Endothelial cell of umbilical vein (primary cell): Measurements from ENCODE around the gene SLC30A1. TPM values are rescaled to one million over a fixed set of nuclear protein-coding genes. Genes with fewer than 3 reads are reported as not detected.

Experiments used
- BruUV-seq: library from RNA; stranded (reverse); fragments of 400-500 nt; replicated peaks from 2 replicates; lab custom pipeline; 2021; lab: Mats Ljungman, UMichigan
- CTCF ChIA-PET: fragments of 300-600, 350-600 bp; sonication (Branson Sonifier 250); formaldehyde crosslinking; loops from one replicate; lab custom pipeline; 2021; ENCODE audit warnings: antibody characterized with exemption, inconsistent platforms; lab: Charles Lee
- POLR2A ChIA-PET: fragments of 300-600, 350-600 bp; sonication (Branson Sonifier 250); formaldehyde crosslinking; loops from one replicate; lab custom pipeline; 2021; ENCODE audit warnings: antibody characterized with exemption, inconsistent platforms; lab: Charles Lee
- DNase-seq: peaks from one replicate; pipeline ENCODE4 v3.0.0-alpha.2; 2011; ENCODE audit warnings: low read depth, low spot score
- FAIRE-seq: peaks from 2 replicates; lab custom pipeline; 2011; peaks lifted over from hg19 to GRCh38; lab: Jason Lieb, UNC
- H2AFZ ChIP-seq: 2 replicates; pipeline ENCODE4 v1.6.0; 2012; ENCODE audit warnings: low read depth, low read length, control low read depth, inconsistent platforms
- H3K27ac ChIP-seq: 2 replicates; pipeline ENCODE4 v1.5.1; 2011; ENCODE audit warnings: low read depth, mild to moderate bottlenecking, control low read depth, low read length, moderate library complexity; ENCODE audit not compliant: insufficient read depth
- H3K27me3 ChIP-seq, 2 experiments: 2 replicates each; pipeline versions ENCODE4 v1.6.0 to v1.6.1; 2011; ENCODE audit warnings: low read length in 2 of 2, mixed read lengths in 1 of 2; ENCODE audit not compliant: control insufficient read depth in 2 of 2, insufficient read depth in 2 of 2
- H3K36me3 ChIP-seq, 2 experiments: 2 replicates in 1 of 2; 3 replicates in 1 of 2; pipeline ENCODE4 v1.5.1; 2011; ENCODE audit warnings: low read length in 2 of 2, mild to moderate bottlenecking in 1 of 2, moderate library complexity in 1 of 2; ENCODE audit not compliant: control insufficient read depth in 2 of 2, insufficient read depth in 2 of 2; ENCODE audit errors: extremely low read depth in 1 of 2
- H3K4me1 ChIP-seq: 3 replicates; pipeline ENCODE4 v1.5.1; 2011; ENCODE audit warnings: mild to moderate bottlenecking, low read length; ENCODE audit not compliant: control insufficient read depth, insufficient read depth; ENCODE audit errors: extremely low read depth
- H3K4me2 ChIP-seq: 2 replicates; pipeline ENCODE4 v1.6.1; 2011; ENCODE audit warnings: low read length, control low read depth, mixed read lengths; ENCODE audit not compliant: insufficient read depth
- H3K4me3 ChIP-seq, 3 experiments: fragments of 200-600 bp in 1 of 3; sonication (generic), shearing (Covaris generic) in 1 of 3; replicated peaks in 1 of 3; 2 replicates each; pipeline ENCODE4 v1.5.1; 2011 to 2016; ENCODE audit warnings: control low read depth in 3 of 3, low read length in 3 of 3, mild to moderate bottlenecking in 2 of 3, inconsistent platforms in 1 of 3, low read depth in 1 of 3, moderate library complexity in 1 of 3; ENCODE audit not compliant: insufficient read depth in 1 of 3
- H3K79me2 ChIP-seq: 2 replicates; pipeline ENCODE4 v1.6.0; 2012; ENCODE audit warnings: low read length, inconsistent platforms; ENCODE audit not compliant: control insufficient read depth, insufficient read depth
- H3K9ac ChIP-seq: replicated peaks from 2 replicates; pipeline ENCODE3; 2011; ENCODE audit warnings: low read length, control low read depth; ENCODE audit not compliant: insufficient read depth; ENCODE audit errors: extremely low read depth
- H3K9me1 ChIP-seq: replicated peaks from 3 replicates; pipeline ENCODE4 v1.6.0; 2011; ENCODE audit warnings: mild to moderate bottlenecking, low read length; ENCODE audit not compliant: control insufficient read depth, insufficient read depth; ENCODE audit errors: extremely low read depth
- H3K9me3 ChIP-seq: replicated peaks from 2 replicates; pipeline ENCODE4 v1.5.1; 2012; ENCODE audit warnings: low read length, inconsistent platforms; ENCODE audit not compliant: control insufficient read depth, insufficient read depth
- H4K20me1 ChIP-seq: replicated peaks from 2 replicates; pipeline ENCODE3; 2011; ENCODE audit warnings: mild to moderate bottlenecking, low read length; ENCODE audit not compliant: control insufficient read depth, insufficient read depth; ENCODE audit errors: extremely low read depth
- EZH2 ChIP-seq: IDR thresholded peaks from 2 replicates; pipeline ENCODE4 v1.6.1; 2012; ENCODE audit warnings: borderline replicate concordance, low read depth, mild to moderate bottlenecking, moderate library complexity, low read length, inconsistent platforms; ENCODE audit not compliant: severe bottlenecking
- FOS ChIP-seq: IDR thresholded peaks from 2 replicates; pipeline ENCODE4 v1.6.1; 2011; ENCODE audit warnings: mild to moderate bottlenecking, low read length, moderate library complexity, borderline replicate concordance; ENCODE audit not compliant: insufficient read depth
- GATA2 ChIP-seq: IDR thresholded peaks from 2 replicates; pipeline ENCODE4 v1.7.0; 2011; ENCODE audit warnings: low read depth, mild to moderate bottlenecking, moderate library complexity, mixed read lengths, low read length; ENCODE audit not compliant: insufficient read length, insufficient read depth
- JUN ChIP-seq: IDR thresholded peaks from 2 replicates; pipeline ENCODE4 v1.6.1; 2011; ENCODE audit warnings: borderline replicate concordance, low read depth; ENCODE audit not compliant: insufficient read length, insufficient read depth
- MYC ChIP-seq: IDR thresholded peaks from one replicate; pipeline ENCODE4 v1.6.1; 2011; ENCODE audit warnings: mild to moderate bottlenecking, low read depth, low read length
- POLR2A ChIP-seq: IDR thresholded peaks from 2 replicates; pipeline ENCODE4 v1.6.1; 2012; ENCODE audit warnings: low read depth, mild to moderate bottlenecking, control low read depth, low read length
- POLR2AphosphoS5 ChIP-seq: IDR thresholded peaks from 2 replicates; pipeline ENCODE4 v1.6.1; 2012; ENCODE audit warnings: low read depth, mild to moderate bottlenecking, control low read depth, low read length, moderate library complexity; ENCODE audit not compliant: insufficient read depth
- dilution Hi-C: fragments of 300-500 bp; cut with MboI; formaldehyde crosslinking; loops from one replicate; pipeline ENCODE4 v1.15.0; 2019; ENCODE audit warnings: low sequenced_read_pairs; ENCODE audit not compliant: extremely low pct_ligation_motif_present
- intact Hi-C: fragments of 100-400 bp; cut with micrococcal nuclease; formaldehyde crosslinking; loops from one replicate; pipeline ENCODE4 v1.10.0; 2022
- polyA plus RNA-seq, 4 experiments: library from polyadenylated mRNA; depleted of rRNA in 3 of 4; stranded (reverse) in 3 of 4; unstranded in 1 of 4; fragments of >200 nt; gene quantifications; 2 replicates each; pipeline versions ENCODE4 v1.2.1 to v1.2.3, GENCODE V29; 2011 to 2012; ENCODE audit warnings: missing spikeins in 1 of 4
- total RNA-seq: library from RNA; stranded (reverse); gene quantifications from 2 replicates; pipeline ENCODE4 v1.2.3, GENCODE V29; 2021
- TF ChIP-seq, protein P1 (sequence below), 2 donors: IDR thresholded peaks; 1 replicate in 1 of 2; 2 replicates in 1 of 2; pipeline ENCODE4 v1.5.1; 2011; ENCODE audit warnings: low read length in 2 of 2, mild to moderate bottlenecking in 2 of 2, moderate library complexity in 2 of 2, control low read depth in 1 of 2, inconsistent platforms in 1 of 2, low read depth in 1 of 2; ENCODE audit not compliant: insufficient read depth in 1 of 2; ENCODE audit errors: extremely low read depth in 1 of 2

SLC30A1 gene
- total and polyA plus RNA-seq, 2 donors (not counting 3 experiments of a cell fraction or from before 2014, with no cell fraction given), result 5.5 to 21.5 TPM

DNA sequence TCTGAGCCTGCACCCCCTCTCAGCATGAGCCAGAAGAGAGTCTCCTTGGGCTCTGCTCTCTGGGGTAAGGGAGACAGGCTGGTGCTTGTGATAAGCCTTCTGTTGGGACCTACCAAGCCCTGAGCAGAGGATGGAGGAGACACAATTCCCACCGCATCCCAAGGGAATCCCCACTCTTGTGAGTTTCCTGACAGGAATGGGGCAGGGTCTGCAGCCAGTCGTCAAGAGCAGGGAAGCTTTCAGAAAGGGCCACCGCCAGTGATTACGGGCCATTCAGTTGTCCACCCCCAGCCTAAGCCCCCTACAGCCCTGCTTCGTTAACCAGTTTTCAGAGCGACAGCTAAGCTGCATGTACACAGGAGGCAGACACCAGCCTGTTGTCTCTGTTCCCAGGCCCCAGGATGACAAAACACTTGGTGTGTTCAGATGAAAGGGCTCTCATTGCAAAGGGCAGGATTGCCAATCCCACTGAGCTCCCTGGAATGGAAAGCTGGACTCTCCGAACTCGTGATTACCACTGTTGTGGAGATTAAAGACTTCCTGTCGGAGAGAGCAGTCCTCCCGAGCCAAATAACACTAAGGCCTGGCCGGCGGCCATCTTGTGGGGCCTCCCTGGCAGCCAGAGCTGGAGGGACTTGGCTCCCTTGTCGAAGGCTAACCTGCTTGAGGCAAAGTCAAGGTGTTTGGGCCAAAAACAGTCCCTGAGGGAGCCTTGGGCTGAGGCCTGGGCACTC is 37.4 kb upstream of the SLC30A1 start:
- Histone ChIP-seq H4K20me1 (no peaks in the 10 kb centered on the region), H3K9ac (no peak overlapping the region), H3K4me1 (no peaks in the 10 kb centered on the region), H3K4me2 (no peak overlapping the region), H3K27me3 (no peaks in the 10 kb centered on the region), H3K4me3 (no peak overlapping the region), H3K27ac (no peak overlapping the region), H3K79me2 (no peaks in the 10 kb centered on the region), H2AFZ (peak overlapping the region; percentile 34), H3K9me1 (no peaks in the 10 kb centered on the region), H3K36me3 (no peaks in the 10 kb centered on the region), H3K9me3 (no peaks in the 10 kb centered on the region)
- TF ChIP-seq POLR2AphosphoS5 (no peak), GATA2 (no peak), MYC (no peak), EZH2 (no peak), FOS (no peak), POLR2A (no peak), JUN (no peak)
- TF ChIP-seq, protein P1, sequence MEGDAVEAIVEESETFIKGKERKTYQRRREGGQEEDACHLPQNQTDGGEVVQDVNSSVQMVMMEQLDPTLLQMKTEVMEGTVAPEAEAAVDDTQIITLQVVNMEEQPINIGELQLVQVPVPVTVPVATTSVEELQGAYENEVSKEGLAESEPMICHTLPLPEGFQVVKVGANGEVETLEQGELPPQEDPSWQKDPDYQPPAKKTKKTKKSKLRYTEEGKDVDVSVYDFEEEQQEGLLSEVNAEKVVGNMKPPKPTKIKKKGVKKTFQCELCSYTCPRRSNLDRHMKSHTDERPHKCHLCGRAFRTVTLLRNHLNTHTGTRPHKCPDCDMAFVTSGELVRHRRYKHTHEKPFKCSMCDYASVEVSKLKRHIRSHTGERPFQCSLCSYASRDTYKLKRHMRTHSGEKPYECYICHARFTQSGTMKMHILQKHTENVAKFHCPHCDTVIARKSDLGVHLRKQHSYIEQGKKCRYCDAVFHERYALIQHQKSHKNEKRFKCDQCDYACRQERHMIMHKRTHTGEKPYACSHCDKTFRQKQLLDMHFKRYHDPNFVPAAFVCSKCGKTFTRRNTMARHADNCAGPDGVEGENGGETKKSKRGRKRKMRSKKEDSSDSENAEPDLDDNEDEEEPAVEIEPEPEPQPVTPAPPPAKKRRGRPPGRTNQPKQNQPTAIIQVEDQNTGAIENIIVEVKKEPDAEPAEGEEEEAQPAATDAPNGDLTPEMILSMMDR (IDR thresholded peaks at IDR 0.05; ENCODE audit: extremely low read depth in 1 of 2, insufficient read depth in 1 of 2, low read depth in 1 of 2, low read length in 2 of 2), result no peak
- ChIA-PET POLR2A (no interaction called here), CTCF (interaction anchor here (0.8 to 1.2 kb wide), 2 partner anchors 12 to 14 kb away, joined by 3 read pairs; no protein-coding TSS in a partner anchor)
- FAIRE-seq, result no peak
- intact Hi-C loops (no loop called here), dilution Hi-C loops (no loop called here)
- DNase-seq, result no peak
- no TSS peak for BruUV-seq
